ENCODE measurements around the gene TMPRSS4.

GRCh38 chr11:118153976-118154375 lies 77.1 kb downstream of the TMPRSS4 start:
- TF ChIP-seq SPI1 (IDR thresholded peaks at IDR 0.05; ENCODE audit: borderline replicate concordance, low read depth, low read length), result no peak
- no peak for TF ChIP-seq ZNF740 (CRISPR knock-in tag; IDR thresholded peaks at IDR 0.05)
- TF ChIP-seq ZNF740 (tag; IDR thresholded peaks at IDR 0.05), result no peak
- no peak for TF ChIP-seq BCLAF1 (IDR thresholded peaks at IDR 0.05; ENCODE audit: borderline replicate concordance in 1 of 2, control insufficient read depth in 1 of 2, low read depth in 2 of 2, low read length in 1 of 2)
- no peak for TF ChIP-seq BCL6 (CRISPR knock-in tag; IDR thresholded peaks at IDR 0.05)
